GM12878 (cell line): ENCODE measurements around the gene C19orf81. TPM values are rescaled to one million over a fixed set of nuclear protein-coding genes. Genes with fewer than 3 reads are reported as not detected.

Source experiments
- ATAC-seq: fragments of 200-7000 bp; cut with Tn5 transposase; 3 replicates; pipeline ENCODE4 v1.9.1; 2020; ENCODE audit warnings: mild to moderate bottlenecking, moderate library complexity
- BruUV-seq: library from RNA; stranded (reverse); fragments of 400-500 nt; replicated peaks from 2 replicates; lab custom pipeline; 2021; lab: Mats Ljungman, UMichigan
- CTCF ChIA-PET: fragments of 300-600 bp; sonication (Branson Sonifier 250); formaldehyde crosslinking; extraction: SDS; loops from one replicate; lab custom pipeline; 2021; ENCODE audit warnings: inconsistent platforms; lab: Yijun Ruan, JAX
- POLR2A ChIA-PET: fragments of 350-600 bp; formaldehyde crosslinking; extraction: SDS; loops from one replicate; lab custom pipeline; 2021; ENCODE audit warnings: inconsistent platforms; lab: Charles Lee
- RAD21 ChIA-PET: fragments of 300-600 bp; sonication (Branson Sonifier 250); formaldehyde crosslinking; loops from one replicate; lab custom pipeline; 2023; ENCODE audit warnings: antibody characterized with exemption; ENCODE audit not compliant: unreplicated experiment; lab: Charles Lee
- SMC1A ChIA-PET: fragments of 300-600 bp; sonication (Branson Sonifier 250); formaldehyde crosslinking; loops from one replicate; lab custom pipeline; 2023; ENCODE audit not compliant: unreplicated experiment, uncharacterized antibody; lab: Charles Lee
- DNase-seq: peaks from one replicate; pipeline ENCODE4 v3.0.0-alpha.2; 2011; ENCODE audit warnings: low read depth, low spot score
- FAIRE-seq: peaks from 3 replicates; lab custom pipeline; 2011; peaks lifted over from hg19 to GRCh38; lab: Jason Lieb, UNC
- H2AFZ ChIP-seq: 2 replicates; pipeline ENCODE4 v1.6.0; 2011; ENCODE audit warnings: low read depth, low read length, control low read depth; ENCODE audit not compliant: control insufficient read depth
- H3K27ac ChIP-seq: 2 replicates; pipeline ENCODE4 v1.5.1; 2011; ENCODE audit warnings: control low read depth; ENCODE audit not compliant: control insufficient read depth, insufficient read depth
- H3K27me3 ChIP-seq, 2 experiments: replicated peaks in 1 of 2; 2 replicates each; pipeline versions ENCODE4 v1.6.0 to v1.6.1; 2011; ENCODE audit warnings: low read length in 1 of 2; ENCODE audit not compliant: control insufficient read depth in 2 of 2, insufficient read depth in 2 of 2
- H3K36me3 ChIP-seq, 2 experiments: 2 replicates each; pipeline ENCODE4 v1.5.1; 2011; ENCODE audit warnings: low read length in 1 of 2; ENCODE audit not compliant: control insufficient read depth in 2 of 2, insufficient read depth in 2 of 2
- H3K4me1 ChIP-seq: 2 replicates; pipeline ENCODE4 v1.6.1; 2011; ENCODE audit warnings: mild to moderate bottlenecking, low read length, moderate library complexity, mixed read lengths; ENCODE audit not compliant: control insufficient read depth, insufficient read depth
- H3K4me2 ChIP-seq: 2 replicates; pipeline ENCODE4 v1.6.0; 2011; ENCODE audit warnings: control low read depth; ENCODE audit not compliant: control insufficient read depth, insufficient read depth
- H3K4me3 ChIP-seq: fragments of 200-600 bp; sonication (generic); 2 replicates; pipeline ENCODE4 v1.5.1; 2016
- H3K79me2 ChIP-seq: 2 replicates; pipeline ENCODE4 v1.6.0; 2011; ENCODE audit warnings: low read length; ENCODE audit not compliant: control insufficient read depth, insufficient read depth
- H3K9ac ChIP-seq: 2 replicates; pipeline ENCODE4 v1.8.0; 2011; ENCODE audit warnings: low read length, control low read depth, mixed read lengths; ENCODE audit not compliant: control insufficient read depth, insufficient read depth
- H3K9me3 ChIP-seq: replicated peaks from 3 replicates; pipeline ENCODE4 v1.5.1; 2011; ENCODE audit warnings: mild to moderate bottlenecking, low read length; ENCODE audit not compliant: control insufficient read depth, insufficient read depth
- H4K20me1 ChIP-seq: 2 replicates; pipeline ENCODE4 v1.6.0; 2011; ENCODE audit not compliant: control insufficient read depth, insufficient read depth
- WGBS: methylation state at CpG from one replicate; pipeline ENCODE4 v1.1.6; 2016; ENCODE audit warnings: low lambda C conversion rate; ENCODE audit not compliant: insufficient replicate concordance, insufficient coverage; ENCODE audit errors: missing lambda C conversion rate; 5-methylcytosine and 5-hydroxymethylcytosine counted together
- in situ Hi-C: fragments of 300-500 bp; cut with MboI; formaldehyde crosslinking; loops from 9 replicates; pipeline ENCODE4 v1.14.3; 2018; ENCODE audit warnings: mixed read lengths
- intact Hi-C: fragments of 100-400 bp; cut with micrococcal nuclease; formaldehyde crosslinking; loops from one replicate; pipeline ENCODE4 v1.14.2; 2022; ENCODE audit not compliant: unreplicated experiment
- polyA plus RNA-seq, 11 experiments: library from polyadenylated mRNA; depleted of rRNA in 4 of 11; unstranded in 6 of 11; stranded (reverse) in 5 of 11; fragments of >200 nt; fragmentation: Nextera tagmentation in 4 of 11; fragmentation: Illumina TruSeq in 1 of 11; extraction: Ambion mirVana in 4 of 11; extraction: Trizol in 1 of 11; gene quantifications; 1 replicate in 1 of 11; 2 replicates in 10 of 11; pipeline versions ENCODE4 v1.2.1 to v1.2.3, GENCODE V29; 2011 to 2016; ENCODE audit warnings: inconsistent platforms in 2 of 11, missing spikeins in 2 of 11, low read depth in 1 of 11
- total RNA-seq, 4 experiments: library from RNA; depleted of rRNA in 3 of 4; stranded (reverse); fragments of >200 nt in 3 of 4; fragmentation: Illumina TruSeq in 1 of 4; extraction: Trizol in 1 of 4; gene quantifications; 2 replicates each; pipeline versions ENCODE4 v1.2.1 to v1.2.3, GENCODE V29; 2013 to 2021
- TF ChIP-seq, protein P1 (sequence below): fragments of 450-650 bp; IDR thresholded peaks from 2 replicates; pipeline ENCODE4 v1.6.1; 2017; ENCODE audit warnings: mild to moderate bottlenecking, moderate library complexity
- TF ChIP-seq, protein P2 (sequence below): IDR thresholded peaks from 2 replicates; pipeline ENCODE4 v1.6.1; 2012; ENCODE audit warnings: mild to moderate bottlenecking, low read depth, low read length

Gene C19orf81
- total and polyA plus RNA-seq, 10 of the 15 experiments (the other 5 are each of a cell fraction or from before 2014, with no cell fraction given), result 0.69 TPM; not detected in 9

GRCh38 chr19:50695251-50696093 lies 46.2 kb downstream of the C19orf81 start:
- TF ChIP-seq, protein P1, sequence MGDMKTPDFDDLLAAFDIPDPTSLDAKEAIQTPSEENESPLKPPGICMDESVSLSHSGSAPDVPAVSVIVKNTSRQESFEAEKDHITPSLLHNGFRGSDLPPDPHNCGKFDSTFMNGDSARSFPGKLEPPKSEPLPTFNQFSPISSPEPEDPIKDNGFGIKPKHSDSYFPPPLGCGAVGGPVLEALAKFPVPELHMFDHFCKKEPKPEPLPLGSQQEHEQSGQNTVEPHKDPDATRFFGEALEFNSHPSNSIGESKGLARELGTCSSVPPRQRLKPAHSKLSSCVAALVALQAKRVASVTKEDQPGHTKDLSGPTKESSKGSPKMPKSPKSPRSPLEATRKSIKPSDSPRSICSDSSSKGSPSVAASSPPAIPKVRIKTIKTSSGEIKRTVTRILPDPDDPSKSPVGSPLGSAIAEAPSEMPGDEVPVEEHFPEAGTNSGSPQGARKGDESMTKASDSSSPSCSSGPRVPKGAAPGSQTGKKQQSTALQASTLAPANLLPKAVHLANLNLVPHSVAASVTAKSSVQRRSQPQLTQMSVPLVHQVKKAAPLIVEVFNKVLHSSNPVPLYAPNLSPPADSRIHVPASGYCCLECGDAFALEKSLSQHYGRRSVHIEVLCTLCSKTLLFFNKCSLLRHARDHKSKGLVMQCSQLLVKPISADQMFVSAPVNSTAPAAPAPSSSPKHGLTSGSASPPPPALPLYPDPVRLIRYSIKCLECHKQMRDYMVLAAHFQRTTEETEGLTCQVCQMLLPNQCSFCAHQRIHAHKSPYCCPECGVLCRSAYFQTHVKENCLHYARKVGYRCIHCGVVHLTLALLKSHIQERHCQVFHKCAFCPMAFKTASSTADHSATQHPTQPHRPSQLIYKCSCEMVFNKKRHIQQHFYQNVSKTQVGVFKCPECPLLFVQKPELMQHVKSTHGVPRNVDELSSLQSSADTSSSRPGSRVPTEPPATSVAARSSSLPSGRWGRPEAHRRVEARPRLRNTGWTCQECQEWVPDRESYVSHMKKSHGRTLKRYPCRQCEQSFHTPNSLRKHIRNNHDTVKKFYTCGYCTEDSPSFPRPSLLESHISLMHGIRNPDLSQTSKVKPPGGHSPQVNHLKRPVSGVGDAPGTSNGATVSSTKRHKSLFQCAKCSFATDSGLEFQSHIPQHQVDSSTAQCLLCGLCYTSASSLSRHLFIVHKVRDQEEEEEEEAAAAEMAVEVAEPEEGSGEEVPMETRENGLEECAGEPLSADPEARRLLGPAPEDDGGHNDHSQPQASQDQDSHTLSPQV, result no peak
- TF ChIP-seq, protein P2, sequence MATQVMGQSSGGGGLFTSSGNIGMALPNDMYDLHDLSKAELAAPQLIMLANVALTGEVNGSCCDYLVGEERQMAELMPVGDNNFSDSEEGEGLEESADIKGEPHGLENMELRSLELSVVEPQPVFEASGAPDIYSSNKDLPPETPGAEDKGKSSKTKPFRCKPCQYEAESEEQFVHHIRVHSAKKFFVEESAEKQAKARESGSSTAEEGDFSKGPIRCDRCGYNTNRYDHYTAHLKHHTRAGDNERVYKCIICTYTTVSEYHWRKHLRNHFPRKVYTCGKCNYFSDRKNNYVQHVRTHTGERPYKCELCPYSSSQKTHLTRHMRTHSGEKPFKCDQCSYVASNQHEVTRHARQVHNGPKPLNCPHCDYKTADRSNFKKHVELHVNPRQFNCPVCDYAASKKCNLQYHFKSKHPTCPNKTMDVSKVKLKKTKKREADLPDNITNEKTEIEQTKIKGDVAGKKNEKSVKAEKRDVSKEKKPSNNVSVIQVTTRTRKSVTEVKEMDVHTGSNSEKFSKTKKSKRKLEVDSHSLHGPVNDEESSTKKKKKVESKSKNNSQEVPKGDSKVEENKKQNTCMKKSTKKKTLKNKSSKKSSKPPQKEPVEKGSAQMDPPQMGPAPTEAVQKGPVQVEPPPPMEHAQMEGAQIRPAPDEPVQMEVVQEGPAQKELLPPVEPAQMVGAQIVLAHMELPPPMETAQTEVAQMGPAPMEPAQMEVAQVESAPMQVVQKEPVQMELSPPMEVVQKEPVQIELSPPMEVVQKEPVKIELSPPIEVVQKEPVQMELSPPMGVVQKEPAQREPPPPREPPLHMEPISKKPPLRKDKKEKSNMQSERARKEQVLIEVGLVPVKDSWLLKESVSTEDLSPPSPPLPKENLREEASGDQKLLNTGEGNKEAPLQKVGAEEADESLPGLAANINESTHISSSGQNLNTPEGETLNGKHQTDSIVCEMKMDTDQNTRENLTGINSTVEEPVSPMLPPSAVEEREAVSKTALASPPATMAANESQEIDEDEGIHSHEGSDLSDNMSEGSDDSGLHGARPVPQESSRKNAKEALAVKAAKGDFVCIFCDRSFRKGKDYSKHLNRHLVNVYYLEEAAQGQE, result peak; percentile 65
- TF ChIP-seq, all 136 proteins: peak for 1
- Histone ChIP-seq H3K4me3 (no peak overlapping the region), H3K27me3 (no peaks in the 10 kb centered on the region; a peak in 1 of 4 replicates), H3K27ac (no peak overlapping the region), H3K4me2 (no peak overlapping the region), H2AFZ (no peak overlapping the region), H3K4me1 (no peaks in the 10 kb centered on the region), H3K79me2 (no peaks in the 10 kb centered on the region), H4K20me1 (no peaks in the 10 kb centered on the region; the same call in 1 of the 2 replicates), H3K36me3 (no peaks in the 10 kb centered on the region), H3K9me3 (no peaks in the 10 kb centered on the region), H3K9ac (no peak overlapping the region)
- ChIA-PET POLR2A (no interaction called here), RAD21 (no interaction called here), SMC1A (no interaction called here), CTCF (no interaction called here)
- in situ Hi-C loops (no loop called here), intact Hi-C loops (no loop called here)
- no TSS peak for BruUV-seq
- WGBS, result 32% methylated on average over 31 of the region's 81 CpGs
- no peak for FAIRE-seq
- DNase-seq, result no peak
- no peak for ATAC-seq
